ENCODE measurements around the gene TRMT11.
A peak's percentile ranks its signal among the peaks of the same experiment; 100 is the strongest.

- TF ChIP-seq POLR2A (IDR thresholded peaks at IDR 0.05; ENCODE audit: low read depth) (no peak), CTCF (IDR thresholded peaks at IDR 0.05) (peak; percentile 63 to 68 (median 68))
Observed at GRCh38 chr6:126033696-126034095, 47.4 kb downstream of the TRMT11 start.

Data from esophagus muscularis mucosa (tissue), 3 donors.